ENCODE results near the gene SCAMP5. TPM values are rescaled to one million over a fixed set of nuclear protein-coding genes. Genes with fewer than 3 reads are reported as not detected.

SCAMP5 gene
- total RNA-seq, 1 experiment from 2014 or later = 70.1 TPM

DNA sequence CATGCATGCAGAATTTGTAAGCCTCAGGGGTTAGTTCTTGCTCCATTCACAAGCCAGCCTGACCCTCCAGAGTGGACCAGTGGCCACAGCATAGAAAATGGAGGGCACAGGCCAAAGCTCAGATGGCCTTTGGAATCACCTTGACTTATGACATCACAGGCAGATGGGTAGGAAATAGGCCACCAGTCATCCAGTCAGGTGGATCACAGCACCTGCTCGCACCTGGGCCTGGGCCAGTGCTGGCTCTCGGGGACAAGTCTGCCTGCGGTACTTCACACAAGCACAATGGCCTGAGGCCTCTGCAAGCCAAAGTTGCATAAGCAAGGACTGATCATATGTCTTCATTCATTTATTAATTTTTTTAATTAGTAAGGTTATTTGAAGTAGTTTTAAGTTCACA lies 67.3 kb downstream of the SCAMP5 start:
- Mint-ChIP-seq H3K4me1 (peaks cover 19% of the 10 kb centered on the region), H3K9me3 (peaks cover 9% of the 10 kb centered on the region), H3K36me3 (peaks cover 7% of the 10 kb centered on the region), H3K27ac (no peak overlapping the region), H3K4me3 (no peak overlapping the region), H3K27me3 (ENCODE audit: low read depth) (peaks cover 6% of the 10 kb centered on the region; the same call in 1 of the 2 replicates)
- no peak for ATAC-seq
- no peak for DNase-seq (ENCODE audit: low spot score)
- TF ChIP-seq, protein P1, sequence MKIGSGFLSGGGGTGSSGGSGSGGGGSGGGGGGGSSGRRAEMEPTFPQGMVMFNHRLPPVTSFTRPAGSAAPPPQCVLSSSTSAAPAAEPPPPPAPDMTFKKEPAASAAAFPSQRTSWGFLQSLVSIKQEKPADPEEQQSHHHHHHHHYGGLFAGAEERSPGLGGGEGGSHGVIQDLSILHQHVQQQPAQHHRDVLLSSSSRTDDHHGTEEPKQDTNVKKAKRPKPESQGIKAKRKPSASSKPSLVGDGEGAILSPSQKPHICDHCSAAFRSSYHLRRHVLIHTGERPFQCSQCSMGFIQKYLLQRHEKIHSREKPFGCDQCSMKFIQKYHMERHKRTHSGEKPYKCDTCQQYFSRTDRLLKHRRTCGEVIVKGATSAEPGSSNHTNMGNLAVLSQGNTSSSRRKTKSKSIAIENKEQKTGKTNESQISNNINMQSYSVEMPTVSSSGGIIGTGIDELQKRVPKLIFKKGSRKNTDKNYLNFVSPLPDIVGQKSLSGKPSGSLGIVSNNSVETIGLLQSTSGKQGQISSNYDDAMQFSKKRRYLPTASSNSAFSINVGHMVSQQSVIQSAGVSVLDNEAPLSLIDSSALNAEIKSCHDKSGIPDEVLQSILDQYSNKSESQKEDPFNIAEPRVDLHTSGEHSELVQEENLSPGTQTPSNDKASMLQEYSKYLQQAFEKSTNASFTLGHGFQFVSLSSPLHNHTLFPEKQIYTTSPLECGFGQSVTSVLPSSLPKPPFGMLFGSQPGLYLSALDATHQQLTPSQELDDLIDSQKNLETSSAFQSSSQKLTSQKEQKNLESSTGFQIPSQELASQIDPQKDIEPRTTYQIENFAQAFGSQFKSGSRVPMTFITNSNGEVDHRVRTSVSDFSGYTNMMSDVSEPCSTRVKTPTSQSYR (CRISPR knock-in tag; IDR thresholded peaks at IDR 0.05) = no peak
- TF ChIP-seq CBFB (CRISPR knock-in tag; IDR thresholded peaks at IDR 0.05; ENCODE audit: low read depth) (no peak), RELA (CRISPR knock-in tag; IDR thresholded peaks at IDR 0.05; ENCODE audit: borderline replicate concordance) (no peak), E2F1 (CRISPR knock-in tag; IDR thresholded peaks at IDR 0.05) (no peak), SMAD3 (CRISPR knock-in tag; IDR thresholded peaks at IDR 0.05; ENCODE audit: borderline replicate concordance) (no peak), CREM (CRISPR knock-in tag; IDR thresholded peaks at IDR 0.05) (no peak), ATF2 (CRISPR knock-in tag; IDR thresholded peaks at IDR 0.05; ENCODE audit: borderline replicate concordance, low read depth) (no peak), ELF4 (CRISPR knock-in tag; IDR thresholded peaks at IDR 0.05; ENCODE audit: low read depth) (no peak), ZNF121 (CRISPR knock-in tag; IDR thresholded peaks at IDR 0.05) (no peak), TCF7 (CRISPR knock-in tag; IDR thresholded peaks at IDR 0.05; ENCODE audit: low read depth) (no peak), IRF2 (CRISPR knock-in tag; IDR thresholded peaks at IDR 0.05; ENCODE audit: borderline replicate concordance, low read depth) (no peak), ZNF532 (CRISPR knock-in tag; IDR thresholded peaks at IDR 0.05; ENCODE audit: borderline replicate concordance) (no peak), NR3C1 (CRISPR knock-in tag; conservative IDR thresholded peaks at IDR 0.05; ENCODE audit: low read depth) (no peak), ZNF138 (CRISPR knock-in tag; conservative IDR thresholded peaks at IDR 0.05) (no peak), NR1H2 (CRISPR knock-in tag; IDR thresholded peaks at IDR 0.05) (no peak), NFYB (CRISPR knock-in tag; conservative IDR thresholded peaks at IDR 0.05; ENCODE audit: low read depth) (no peak), AR (CRISPR knock-in tag; IDR thresholded peaks at IDR 0.05) (no peak), NFATC4 (CRISPR knock-in tag; IDR thresholded peaks at IDR 0.05) (no peak), GABPB1 (CRISPR knock-in tag; IDR thresholded peaks at IDR 0.05) (no peak)
- TF ChIP-seq, protein P2, sequence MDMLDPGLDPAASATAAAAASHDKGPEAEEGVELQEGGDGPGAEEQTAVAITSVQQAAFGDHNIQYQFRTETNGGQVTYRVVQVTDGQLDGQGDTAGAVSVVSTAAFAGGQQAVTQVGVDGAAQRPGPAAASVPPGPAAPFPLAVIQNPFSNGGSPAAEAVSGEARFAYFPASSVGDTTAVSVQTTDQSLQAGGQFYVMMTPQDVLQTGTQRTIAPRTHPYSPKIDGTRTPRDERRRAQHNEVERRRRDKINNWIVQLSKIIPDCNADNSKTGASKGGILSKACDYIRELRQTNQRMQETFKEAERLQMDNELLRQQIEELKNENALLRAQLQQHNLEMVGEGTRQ (CRISPR knock-in tag; IDR thresholded peaks at IDR 0.05) = no peak
- CTCF ChIA-PET = no interaction called here
- POLR2A ChIA-PET = no interaction called here

All from WTC11 (cell line).